Tibial nerve (tissue), 4 donors: ENCODE data around the gene MTG2.

Experiments
- EP300 ChIP-seq, 2 donors: sonication (generic); formaldehyde crosslinking; IDR thresholded peaks; one replicate each; pipeline ENCODE4 v1.6.1; 2017; ENCODE audit warnings: antibody characterized with exemption in 2 of 2, mild to moderate bottlenecking in 1 of 2
- POLR2A ChIP-seq, 2 donors: fragments of 450-650 bp; IDR thresholded peaks; one replicate each; pipeline ENCODE4 v1.6.1; 2017; ENCODE audit warnings: antibody characterized with exemption in 2 of 2, mild to moderate bottlenecking in 2 of 2, moderate library complexity in 2 of 2
- TF ChIP-seq, protein P1 (sequence below), 5 experiments: fragments of 200-600 bp in 3 of 5; fragments of 450-650 bp in 2 of 5; sonication (generic) in 3 of 5; IDR thresholded peaks; one replicate each; pipeline ENCODE4 v1.5.1; 2016 to 2019; ENCODE audit warnings: antibody characterized with exemption in 5 of 5, mild to moderate bottlenecking in 3 of 5, moderate library complexity in 2 of 5

DNA sequence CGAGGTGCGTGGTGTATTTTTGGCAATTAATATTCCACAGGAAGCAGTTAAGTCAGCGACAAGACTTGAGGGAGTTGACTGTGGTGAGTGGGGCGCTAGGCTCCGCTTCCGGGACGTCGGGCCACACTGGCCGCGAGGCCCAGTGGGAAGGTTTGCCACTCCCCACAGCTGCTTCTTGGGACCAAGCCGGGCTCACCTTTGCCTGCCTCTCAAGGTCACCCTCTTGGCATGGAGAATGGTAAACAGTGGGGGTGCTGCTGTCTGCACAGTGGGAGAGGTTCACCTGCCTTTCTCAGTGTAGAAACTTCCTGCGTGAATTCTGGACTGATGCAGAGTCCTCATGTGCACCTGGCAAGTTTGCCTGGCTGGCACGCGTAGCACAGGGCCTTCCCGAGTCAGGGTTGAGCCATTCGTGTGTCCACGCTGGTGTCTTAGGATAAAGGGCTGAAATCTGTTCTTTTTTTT is 61.8 kb downstream of the MTG2 start:
- TF ChIP-seq, protein P1, sequence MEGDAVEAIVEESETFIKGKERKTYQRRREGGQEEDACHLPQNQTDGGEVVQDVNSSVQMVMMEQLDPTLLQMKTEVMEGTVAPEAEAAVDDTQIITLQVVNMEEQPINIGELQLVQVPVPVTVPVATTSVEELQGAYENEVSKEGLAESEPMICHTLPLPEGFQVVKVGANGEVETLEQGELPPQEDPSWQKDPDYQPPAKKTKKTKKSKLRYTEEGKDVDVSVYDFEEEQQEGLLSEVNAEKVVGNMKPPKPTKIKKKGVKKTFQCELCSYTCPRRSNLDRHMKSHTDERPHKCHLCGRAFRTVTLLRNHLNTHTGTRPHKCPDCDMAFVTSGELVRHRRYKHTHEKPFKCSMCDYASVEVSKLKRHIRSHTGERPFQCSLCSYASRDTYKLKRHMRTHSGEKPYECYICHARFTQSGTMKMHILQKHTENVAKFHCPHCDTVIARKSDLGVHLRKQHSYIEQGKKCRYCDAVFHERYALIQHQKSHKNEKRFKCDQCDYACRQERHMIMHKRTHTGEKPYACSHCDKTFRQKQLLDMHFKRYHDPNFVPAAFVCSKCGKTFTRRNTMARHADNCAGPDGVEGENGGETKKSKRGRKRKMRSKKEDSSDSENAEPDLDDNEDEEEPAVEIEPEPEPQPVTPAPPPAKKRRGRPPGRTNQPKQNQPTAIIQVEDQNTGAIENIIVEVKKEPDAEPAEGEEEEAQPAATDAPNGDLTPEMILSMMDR (IDR thresholded peaks at IDR 0.05), result no peak
- TF ChIP-seq EP300 (IDR thresholded peaks at IDR 0.05) (no peak), POLR2A (IDR thresholded peaks at IDR 0.05) (no peak)
